Esophagus squamous epithelium (tissue), 5 donors: Measurements from ENCODE around the gene DNAH11. TPM values are rescaled to one million over a fixed set of nuclear protein-coding genes. Genes with fewer than 3 reads are reported as not detected.
"Not testable (repeated sequence)": the region's sequence is repeated elsewhere in the genome, so short reads cannot be mapped to it uniquely, and the experiment has no call there.

Source experiments
- DNase-seq: peaks from one replicate; lab custom pipeline; 2025; lab: John Stamatoyannopoulos, UW
- H3K27ac ChIP-seq, 4 donors: fragments of 200-600 bp; sonication (generic); one replicate each; pipeline ENCODE4 v1.5.1; 2016 to 2019; ENCODE audit warnings: mild to moderate bottlenecking in 1 of 4
- H3K27me3 ChIP-seq, 4 donors: fragments of 200-600 bp; sonication (generic); 1 replicate in 3 of 4; 2 replicates in 1 of 4; pipeline versions ENCODE4 v1.5.1 to v1.6.0; 2017 to 2021; ENCODE audit warnings: antibody characterized with exemption in 1 of 4
- H3K36me3 ChIP-seq, 3 donors: fragments of 200-600 bp; sonication (generic); one replicate each; pipeline ENCODE4 v1.5.1; 2016 to 2019
- H3K4me1 ChIP-seq, 3 donors: fragments of 200-600 bp; sonication (generic); one replicate each; pipeline ENCODE4 v1.5.1; 2017 to 2019
- H3K4me3 ChIP-seq, 4 donors: fragments of 200-600 bp; sonication (generic); 1 replicate in 3 of 4; 2 replicates in 1 of 4; pipeline ENCODE4 v1.5.1; 2016 to 2019; ENCODE audit warnings: mild to moderate bottlenecking in 2 of 4, moderate library complexity in 1 of 4
- H3K9me3 ChIP-seq, 3 donors: fragments of 200-600 bp; sonication (generic); one replicate each; pipeline ENCODE4 v1.5.1; 2016 to 2019
- POLR2A ChIP-seq, 4 donors: fragments of 450-650 bp; IDR thresholded peaks; one replicate each; pipeline ENCODE4 v1.6.1; 2017; ENCODE audit warnings: antibody characterized with exemption in 4 of 4, mild to moderate bottlenecking in 4 of 4, moderate library complexity in 3 of 4
- WGBS, 2 donors: methylation state at CpG; one replicate each; pipeline ENCODE4 v1.1.5; 2018; 5-methylcytosine and 5-hydroxymethylcytosine counted together
- intact Hi-C: fragments of 100-400 bp; cut with DNase I; formaldehyde crosslinking; loops from one replicate; pipeline ENCODE4 v1.15.0; 2022
- total RNA-seq, 4 donors: library from RNA; depleted of rRNA; stranded (reverse); fragments of >200 nt; gene quantifications; one replicate each; pipeline ENCODE4 v1.1.0, GENCODE V29; 2016
- TF ChIP-seq, protein P1 (sequence below), 6 experiments: fragments of 450-650 bp in 4 of 6; fragments of 200-600 bp in 2 of 6; sonication (generic) in 2 of 6; IDR thresholded peaks; one replicate each; pipeline ENCODE4 v1.5.1; 2016 to 2019; ENCODE audit warnings: antibody characterized with exemption in 6 of 6, mild to moderate bottlenecking in 4 of 6, moderate library complexity in 4 of 6
- donor health status: DM: yes; HTN: yes; CAD: no.

Gene DNAH11
- total RNA-seq, 4 donors from 2014 or later, result 0.35 to 7.4 (median 0.74) TPM

DNA sequence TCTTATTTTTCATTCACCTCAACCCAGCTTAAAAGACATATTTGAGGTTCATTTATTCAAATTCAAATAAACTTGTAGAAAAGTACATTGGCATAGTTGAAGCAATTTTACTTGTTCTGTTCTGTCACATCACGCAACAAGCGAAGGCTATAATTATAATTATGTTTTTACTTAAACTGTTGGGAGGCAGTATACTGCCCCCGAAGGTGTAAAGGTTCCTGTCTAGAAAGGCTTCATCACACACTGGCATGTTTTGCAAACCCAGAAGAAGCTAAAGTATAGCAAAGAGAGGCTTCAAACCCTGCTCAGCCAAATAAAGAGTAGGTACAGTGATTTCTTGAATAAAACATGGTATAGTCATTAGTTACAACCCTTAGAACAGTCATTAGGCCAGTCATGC, 340.2 kb downstream of the DNAH11 start:
- DNase-seq, result no peak
- Histone ChIP-seq H3K4me1 (no peaks in the 10 kb centered on the region), H3K36me3 (no peaks in the 10 kb centered on the region), H3K4me3 (no peak overlapping the region), H3K27ac (no peak overlapping the region), H3K9me3 (no peaks in the 10 kb centered on the region), H3K27me3 (no peaks in the 10 kb centered on the region)
- 80 to 96% methylated on average over 3 of the region's 3 CpGs for WGBS, 2 donors
- TF ChIP-seq, protein P1, sequence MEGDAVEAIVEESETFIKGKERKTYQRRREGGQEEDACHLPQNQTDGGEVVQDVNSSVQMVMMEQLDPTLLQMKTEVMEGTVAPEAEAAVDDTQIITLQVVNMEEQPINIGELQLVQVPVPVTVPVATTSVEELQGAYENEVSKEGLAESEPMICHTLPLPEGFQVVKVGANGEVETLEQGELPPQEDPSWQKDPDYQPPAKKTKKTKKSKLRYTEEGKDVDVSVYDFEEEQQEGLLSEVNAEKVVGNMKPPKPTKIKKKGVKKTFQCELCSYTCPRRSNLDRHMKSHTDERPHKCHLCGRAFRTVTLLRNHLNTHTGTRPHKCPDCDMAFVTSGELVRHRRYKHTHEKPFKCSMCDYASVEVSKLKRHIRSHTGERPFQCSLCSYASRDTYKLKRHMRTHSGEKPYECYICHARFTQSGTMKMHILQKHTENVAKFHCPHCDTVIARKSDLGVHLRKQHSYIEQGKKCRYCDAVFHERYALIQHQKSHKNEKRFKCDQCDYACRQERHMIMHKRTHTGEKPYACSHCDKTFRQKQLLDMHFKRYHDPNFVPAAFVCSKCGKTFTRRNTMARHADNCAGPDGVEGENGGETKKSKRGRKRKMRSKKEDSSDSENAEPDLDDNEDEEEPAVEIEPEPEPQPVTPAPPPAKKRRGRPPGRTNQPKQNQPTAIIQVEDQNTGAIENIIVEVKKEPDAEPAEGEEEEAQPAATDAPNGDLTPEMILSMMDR (IDR thresholded peaks at IDR 0.05), result no peak
- no peak for TF ChIP-seq POLR2A (IDR thresholded peaks at IDR 0.05)
- intact Hi-C loops, result no loop called here

DNA sequence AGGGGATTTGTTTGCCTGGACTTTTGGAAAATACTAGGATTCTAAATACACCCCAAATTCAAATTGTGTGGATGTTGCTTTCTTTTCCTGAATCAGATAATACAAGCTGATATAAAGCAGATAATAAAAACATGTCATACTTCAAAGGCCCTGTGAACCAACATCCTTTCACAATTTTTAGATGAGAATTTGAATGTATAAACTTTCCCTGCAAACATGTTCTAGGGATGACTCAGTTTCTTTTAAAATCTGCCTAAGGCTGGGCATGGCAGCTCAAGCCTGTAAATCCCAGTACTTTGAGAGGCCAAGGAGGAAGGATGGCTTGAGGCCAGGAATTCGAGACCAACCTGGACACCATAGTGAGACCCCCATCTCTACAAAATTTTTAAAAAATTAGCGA, 340.7 kb downstream of the DNAH11 start:
- H3K36me3 ChIP-seq, intact Hi-C loops, DNase-seq, H3K4me3 ChIP-seq, H3K27me3 ChIP-seq, H3K27ac ChIP-seq, H3K4me1 ChIP-seq, H3K9me3 ChIP-seq: not testable (repeated sequence)
- 75 to 86% methylated on average over 2 of the region's 2 CpGs for WGBS, 2 donors

DNA sequence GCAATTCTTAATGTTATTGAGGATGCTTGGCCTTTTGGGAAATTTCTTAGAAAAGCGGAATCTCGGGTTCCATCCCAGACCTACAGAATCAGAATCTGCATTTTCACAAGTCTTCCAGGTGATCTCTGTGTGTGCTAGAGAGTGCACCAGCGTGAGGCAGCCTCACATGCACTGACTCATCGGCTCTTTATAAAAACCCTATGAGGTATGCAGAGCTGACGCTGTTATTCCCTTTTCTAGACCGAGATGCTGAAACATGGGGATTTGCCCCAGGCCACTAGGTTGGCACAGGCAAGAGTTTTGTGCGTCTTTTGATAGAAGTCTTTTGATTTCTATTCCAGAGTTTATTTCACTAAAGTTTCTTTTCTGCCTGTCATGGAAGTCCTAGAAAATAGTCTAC, 341.7 kb downstream of the DNAH11 start:
- WGBS, 2 donors, result 57 to 61% methylated on average over 7 of the region's 7 CpGs
- Histone ChIP-seq H3K27me3 (no peaks in the 10 kb centered on the region), H3K27ac (no peak overlapping the region), H3K36me3 (no peaks in the 10 kb centered on the region), H3K9me3 (no peaks in the 10 kb centered on the region), H3K4me1 (no peaks in the 10 kb centered on the region), H3K4me3 (no peak overlapping the region)
- DNase-seq, result no peak
- TF ChIP-seq, protein P1 (IDR thresholded peaks at IDR 0.05), result no peak
- no peak for TF ChIP-seq POLR2A (IDR thresholded peaks at IDR 0.05)
- intact Hi-C loops, result no loop called here

GRCh38 chr7:21886396-21886795, 343.6 kb downstream of the DNAH11 start:
- Histone ChIP-seq H3K4me1 (no peaks in the 10 kb centered on the region), H3K4me3 (no peak overlapping the region), H3K36me3 (no peaks in the 10 kb centered on the region), H3K9me3 (no peaks in the 10 kb centered on the region), H3K27me3 (no peaks in the 10 kb centered on the region), H3K27ac (no peak overlapping the region)
- 27 to 50% methylated on average over 4 of the region's 4 CpGs for WGBS, 2 donors
- DNase-seq, result no peak
- intact Hi-C loops, result no loop called here
- TF ChIP-seq, protein P1 (IDR thresholded peaks at IDR 0.05), result no peak
- no peak for TF ChIP-seq POLR2A (IDR thresholded peaks at IDR 0.05)

- WGBS, 2 donors, result 89 to 92% methylated on average over 2 of the region's 2 CpGs
These were observed 344.5 kb downstream of the DNAH11 start for GRCh38 chr7:21887353-21887752.

More at GRCh38 chr7:21887353-21887752, 344.5 kb downstream of the DNAH11 start:
- TF ChIP-seq, protein P1 (IDR thresholded peaks at IDR 0.05), result no peak
- no peak for TF ChIP-seq POLR2A (IDR thresholded peaks at IDR 0.05)
- H3K36me3 ChIP-seq, result no peaks in the 10 kb centered on the region
- DNase-seq, result no peak
- H3K27ac ChIP-seq, result no peak overlapping the region
- H3K4me3 ChIP-seq, result no peak overlapping the region
- H3K9me3 ChIP-seq, result no peaks in the 10 kb centered on the region
- no peaks in the 10 kb centered on the region for H3K27me3 ChIP-seq
- intact Hi-C loops, result no loop called here
- H3K4me1 ChIP-seq, result no peaks in the 10 kb centered on the region
